ENCODE data around the gene ANKRD13B.

The ANKRD13B gene

GRCh38 chr17:29594519-29595090 lies 1.7 kb downstream of the ANKRD13B start:
- Histone ChIP-seq H3K9ac (ENCODE audit: low read length) (no peak overlapping the region), H3K9me3 (ENCODE audit: control insufficient read depth, low read depth, low read length) (no peaks in the 10 kb centered on the region), H3K27me3 (ENCODE audit: control insufficient read depth, insufficient read depth, low read length) (peaks cover 8% of the 10 kb centered on the region), H3K4me3 (ENCODE audit: low read length) (peak overlapping the region; percentile 71), H3K27ac (ENCODE audit: low read length) (no peak overlapping the region), H3K4me1 (ENCODE audit: control insufficient read depth, low read depth, low read length) (peaks cover 42% of the 10 kb centered on the region), H3K36me3 (ENCODE audit: control insufficient read depth, low read depth, low read length) (no peaks in the 10 kb centered on the region)

- no peaks in the 10 kb centered on the region for H3K36me3 ChIP-seq (ENCODE audit: control insufficient read depth, low read depth, low read length)
- H3K4me1 ChIP-seq (ENCODE audit: control insufficient read depth, low read depth, low read length) = peaks cover 36% of the 10 kb centered on the region
- no peaks in the 10 kb centered on the region for H3K9me3 ChIP-seq (ENCODE audit: control insufficient read depth, low read depth, low read length)
- no peak overlapping the region for H3K9ac ChIP-seq (ENCODE audit: low read length)
- no peak overlapping the region for H3K27ac ChIP-seq (ENCODE audit: low read length)
- H3K4me3 ChIP-seq (ENCODE audit: low read length) = no peak overlapping the region
- peaks cover 2% of the 10 kb centered on the region for H3K27me3 ChIP-seq (ENCODE audit: control insufficient read depth, insufficient read depth, low read length)
Observed at GRCh38 chr17:29595107-29595942, 2.4 kb downstream of the ANKRD13B start.

DNA sequence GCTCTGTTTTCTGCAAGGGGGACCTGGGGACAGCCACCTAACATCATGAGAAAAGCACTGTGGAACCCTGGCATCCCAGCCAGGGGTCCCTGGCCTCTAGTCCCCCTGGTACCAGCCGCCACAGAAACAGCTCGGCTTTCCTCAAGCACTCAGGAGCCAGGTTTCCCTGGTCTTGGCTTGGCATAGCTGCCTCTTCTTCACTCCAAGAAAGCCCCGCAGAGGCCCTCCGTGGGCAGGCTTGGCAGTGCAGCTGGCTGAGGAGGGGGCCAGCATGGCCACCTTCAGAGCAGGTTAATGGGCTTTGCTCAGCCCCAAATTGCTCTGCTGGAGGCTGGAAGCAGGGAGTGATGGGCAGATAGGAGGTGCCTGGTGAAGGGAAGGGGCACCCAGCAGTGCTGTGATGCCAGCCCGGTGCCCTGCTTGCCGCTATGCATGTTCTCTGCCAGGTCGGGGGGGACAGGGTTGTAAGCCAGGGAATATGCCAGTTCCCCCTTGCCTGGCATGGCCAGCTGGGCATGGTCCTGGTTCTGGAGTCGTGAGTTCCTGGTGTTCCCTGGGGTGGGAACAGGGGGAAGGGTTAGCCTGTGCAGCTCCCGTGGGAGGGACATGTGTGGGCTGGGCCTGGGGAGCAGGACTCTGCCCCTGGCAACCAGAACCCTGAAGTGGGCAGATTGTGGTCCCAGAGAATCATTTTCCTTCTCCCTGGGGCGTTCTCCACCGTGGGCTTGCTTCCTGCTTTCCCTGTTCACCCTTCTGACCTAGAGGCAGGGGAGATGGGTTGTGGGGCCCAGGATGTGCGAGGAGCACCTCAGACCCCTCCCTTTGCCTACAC lies 3.2 kb downstream of the ANKRD13B start:
- no peak overlapping the region for H3K9ac ChIP-seq (ENCODE audit: low read length)
- H3K4me3 ChIP-seq (ENCODE audit: low read length) = no peak overlapping the region
- H3K27me3 ChIP-seq (ENCODE audit: control insufficient read depth, insufficient read depth, low read length) = no peaks in the 10 kb centered on the region
- H3K36me3 ChIP-seq (ENCODE audit: control insufficient read depth, low read depth, low read length) = no peaks in the 10 kb centered on the region
- peaks cover 31% of the 10 kb centered on the region for H3K4me1 ChIP-seq (ENCODE audit: control insufficient read depth, low read depth, low read length)
- H3K9me3 ChIP-seq (ENCODE audit: control insufficient read depth, low read depth, low read length) = no peaks in the 10 kb centered on the region
- no peak overlapping the region for H3K27ac ChIP-seq (ENCODE audit: low read length)

GRCh38 chr17:29596811-29597210 lies 3.9 kb downstream of the ANKRD13B start:
- Histone ChIP-seq H3K4me3 (ENCODE audit: low read length) (no peak overlapping the region), H3K27ac (ENCODE audit: low read length) (no peak overlapping the region), H3K9ac (ENCODE audit: low read length) (no peak overlapping the region), H3K4me1 (ENCODE audit: control insufficient read depth, low read depth, low read length) (peaks cover 31% of the 10 kb centered on the region), H3K27me3 (ENCODE audit: control insufficient read depth, insufficient read depth, low read length) (no peaks in the 10 kb centered on the region), H3K36me3 (ENCODE audit: control insufficient read depth, low read depth, low read length) (no peaks in the 10 kb centered on the region), H3K9me3 (ENCODE audit: control insufficient read depth, low read depth, low read length) (no peaks in the 10 kb centered on the region)

GRCh38 chr17:29597361-29598172 lies 4.6 kb downstream of the ANKRD13B start:
- H3K4me3 ChIP-seq (ENCODE audit: low read length) = peak overlapping the region; percentile 12
- H3K27ac ChIP-seq (ENCODE audit: low read length) = no peak overlapping the region
- no peak overlapping the region for H3K9ac ChIP-seq (ENCODE audit: low read length)
- H3K27me3 ChIP-seq (ENCODE audit: control insufficient read depth, insufficient read depth, low read length) = no peaks in the 10 kb centered on the region
- peaks cover 23% of the 10 kb centered on the region for H3K4me1 ChIP-seq (ENCODE audit: control insufficient read depth, low read depth, low read length)
- no peaks in the 10 kb centered on the region for H3K36me3 ChIP-seq (ENCODE audit: control insufficient read depth, low read depth, low read length)
- no peaks in the 10 kb centered on the region for H3K9me3 ChIP-seq (ENCODE audit: control insufficient read depth, low read depth, low read length)

DNA sequence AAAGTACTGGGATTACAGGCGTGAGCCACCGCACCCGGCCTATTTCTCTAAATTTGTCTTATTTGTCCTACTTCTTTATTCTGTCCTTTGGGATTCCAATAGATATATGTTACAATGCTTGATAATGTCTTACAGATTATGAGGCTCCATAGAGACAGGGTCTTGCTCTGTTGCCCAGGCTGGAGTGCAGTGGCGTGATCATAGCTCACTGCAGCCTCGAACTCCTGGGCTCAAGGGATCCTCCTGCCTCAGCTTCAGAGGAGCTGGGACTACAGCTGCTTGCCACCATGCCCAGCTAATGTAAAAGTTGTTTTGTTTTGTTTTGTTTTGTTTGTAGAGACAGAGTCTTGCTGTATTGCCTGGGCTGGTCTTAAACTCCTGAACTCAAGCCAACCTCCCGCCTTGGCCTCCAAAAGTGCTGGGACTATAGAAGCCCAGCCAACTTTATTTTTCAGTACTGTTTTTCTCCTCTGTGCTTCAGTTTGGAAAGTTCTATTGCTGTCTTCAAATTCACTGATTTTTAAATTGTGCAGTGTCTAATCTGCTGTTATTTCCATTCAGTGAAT lies 10.3 kb downstream of the ANKRD13B start:
- H3K36me3 ChIP-seq (ENCODE audit: control insufficient read depth, low read depth, low read length) = no peaks in the 10 kb centered on the region
- no peaks in the 10 kb centered on the region for H3K9me3 ChIP-seq (ENCODE audit: control insufficient read depth, low read depth, low read length)
- no peaks in the 10 kb centered on the region for H3K4me1 ChIP-seq (ENCODE audit: control insufficient read depth, low read depth, low read length)
- no peak overlapping the region for H3K9ac ChIP-seq (ENCODE audit: low read length)
- H3K27me3 ChIP-seq (ENCODE audit: control insufficient read depth, insufficient read depth, low read length) = no peaks in the 10 kb centered on the region
- H3K4me3 ChIP-seq (ENCODE audit: low read length) = no peak overlapping the region
- no peak overlapping the region for H3K27ac ChIP-seq (ENCODE audit: low read length)

DNA sequence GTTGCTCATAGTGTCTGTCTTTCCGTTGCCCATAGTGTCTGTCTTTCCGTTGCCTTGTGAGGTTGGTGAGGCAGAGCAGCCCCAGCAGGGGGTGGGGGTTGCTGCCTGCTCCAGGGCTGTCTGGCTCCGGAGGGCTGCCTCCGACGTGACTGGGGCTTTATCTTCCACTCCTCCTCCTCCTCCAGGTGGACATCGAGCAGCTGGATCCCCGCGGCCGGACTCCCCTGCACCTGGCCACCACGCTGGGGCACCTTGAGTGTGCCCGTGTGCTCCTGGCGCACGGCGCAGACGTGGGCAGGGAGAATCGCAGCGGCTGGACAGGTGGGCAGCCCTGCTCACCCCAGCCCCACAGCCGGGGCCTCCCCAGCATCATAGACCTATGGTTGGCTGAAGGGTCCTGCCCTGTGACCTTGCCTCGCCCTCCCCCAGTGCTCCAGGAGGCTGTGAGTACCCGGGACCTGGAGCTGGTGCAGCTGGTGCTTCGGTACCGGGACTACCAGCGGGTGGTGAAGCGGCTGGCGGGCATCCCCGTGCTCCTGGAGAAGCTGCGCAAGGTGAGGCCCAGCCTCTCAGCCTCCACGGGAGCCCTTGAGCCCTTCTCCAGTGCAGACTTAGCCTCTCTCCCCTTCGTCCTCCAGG lies 14.7 kb downstream of the ANKRD13B start:
- Histone ChIP-seq H3K9ac (ENCODE audit: low read length) (no peak overlapping the region), H3K27me3 (ENCODE audit: control insufficient read depth, insufficient read depth, low read length) (no peaks in the 10 kb centered on the region), H3K27ac (ENCODE audit: low read length) (no peak overlapping the region), H3K4me1 (ENCODE audit: control insufficient read depth, low read depth, low read length) (no peaks in the 10 kb centered on the region), H3K36me3 (ENCODE audit: control insufficient read depth, low read depth, low read length) (no peaks in the 10 kb centered on the region), H3K9me3 (ENCODE audit: control insufficient read depth, low read depth, low read length) (no peaks in the 10 kb centered on the region), H3K4me3 (ENCODE audit: low read length) (no peak overlapping the region)

DNA sequence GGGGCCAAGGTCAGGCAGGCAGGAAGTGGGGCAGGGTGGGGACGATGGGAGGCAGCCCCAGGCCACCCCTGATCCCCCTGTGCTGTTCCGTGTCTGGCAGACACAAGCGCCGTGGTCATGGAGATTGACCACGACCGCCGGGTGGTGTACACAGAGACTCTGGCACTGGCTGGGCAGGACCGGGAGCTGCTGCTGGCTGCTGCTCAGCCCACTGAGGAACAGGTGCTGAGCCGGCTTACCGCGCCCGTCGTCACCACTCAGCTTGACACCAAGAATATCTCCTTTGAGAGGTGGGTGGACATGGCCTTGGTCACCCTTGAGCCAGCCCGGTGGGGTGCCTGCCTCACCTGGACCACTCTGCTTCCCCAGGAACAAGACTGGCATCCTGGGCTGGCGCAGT lies 16.1 kb downstream of the ANKRD13B start:
- no peaks in the 10 kb centered on the region for H3K9me3 ChIP-seq (ENCODE audit: control insufficient read depth, low read depth, low read length)
- H3K27ac ChIP-seq (ENCODE audit: low read length) = no peak overlapping the region
- H3K4me1 ChIP-seq (ENCODE audit: control insufficient read depth, low read depth, low read length) = peaks cover 5% of the 10 kb centered on the region
- H3K36me3 ChIP-seq (ENCODE audit: control insufficient read depth, low read depth, low read length) = no peaks in the 10 kb centered on the region
- no peak overlapping the region for H3K9ac ChIP-seq (ENCODE audit: low read length)
- H3K4me3 ChIP-seq (ENCODE audit: low read length) = no peak overlapping the region
- H3K27me3 ChIP-seq (ENCODE audit: control insufficient read depth, insufficient read depth, low read length) = peaks cover 4% of the 10 kb centered on the region

- peaks cover 18% of the 10 kb centered on the region for H3K27me3 ChIP-seq (ENCODE audit: control insufficient read depth, insufficient read depth, low read length)
- no peak overlapping the region for H3K9ac ChIP-seq (ENCODE audit: low read length)
- H3K27ac ChIP-seq (ENCODE audit: low read length) = no peak overlapping the region
- peaks cover 14% of the 10 kb centered on the region for H3K4me1 ChIP-seq (ENCODE audit: control insufficient read depth, low read depth, low read length)
- H3K4me3 ChIP-seq (ENCODE audit: low read length) = no peak overlapping the region
- no peaks in the 10 kb centered on the region for H3K9me3 ChIP-seq (ENCODE audit: control insufficient read depth, low read depth, low read length)
- H3K36me3 ChIP-seq (ENCODE audit: control insufficient read depth, low read depth, low read length) = no peaks in the 10 kb centered on the region
Observed at GRCh38 chr17:29610395-29610794, 17.5 kb downstream of the ANKRD13B start.

DNA sequence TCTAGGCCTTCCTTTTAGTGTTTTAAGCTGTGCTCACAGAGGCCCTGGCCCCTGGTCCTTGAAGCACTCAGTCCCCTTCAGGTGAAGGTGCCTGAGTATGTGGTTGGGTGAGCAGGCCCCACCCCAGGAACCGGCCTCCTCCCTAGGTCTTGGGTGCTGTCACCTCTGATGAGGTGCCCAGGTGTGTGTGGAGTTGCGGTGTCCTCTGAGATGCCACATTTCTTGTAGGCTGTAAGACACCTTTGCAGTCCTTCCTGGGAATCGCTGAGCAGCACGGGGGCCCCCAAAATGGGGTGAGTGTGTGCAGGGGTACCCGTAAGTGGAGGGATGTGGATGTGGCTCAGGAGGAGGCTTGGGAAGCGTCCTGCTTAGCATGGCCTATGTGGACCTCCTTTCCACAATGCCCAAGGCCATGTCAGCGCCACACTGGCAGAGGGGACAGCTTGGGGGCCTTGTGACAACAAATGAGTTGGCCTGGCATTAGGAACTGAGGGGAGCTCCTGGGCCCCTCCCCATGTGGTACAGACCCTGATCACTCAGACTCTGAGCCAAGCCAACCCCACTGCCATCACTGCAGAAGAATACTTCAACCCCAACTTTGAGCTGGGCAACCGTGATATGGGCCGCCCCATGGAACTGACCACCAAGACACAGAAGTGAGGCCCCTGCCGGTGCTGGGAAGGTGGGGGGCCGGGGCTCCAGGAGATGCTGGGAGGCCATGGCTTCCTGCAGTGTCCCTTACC lies 18.6 kb downstream of the ANKRD13B start:
- Histone ChIP-seq H3K4me3 (ENCODE audit: low read length) (no peak overlapping the region), H3K27ac (ENCODE audit: low read length) (no peak overlapping the region), H3K27me3 (ENCODE audit: control insufficient read depth, insufficient read depth, low read length) (peaks cover 30% of the 10 kb centered on the region), H3K9me3 (ENCODE audit: control insufficient read depth, low read depth, low read length) (no peaks in the 10 kb centered on the region), H3K4me1 (ENCODE audit: control insufficient read depth, low read depth, low read length) (peaks cover 19% of the 10 kb centered on the region), H3K9ac (ENCODE audit: low read length) (no peak overlapping the region), H3K36me3 (ENCODE audit: control insufficient read depth, low read depth, low read length) (no peaks in the 10 kb centered on the region)

All from iPS-18a (cell line).